Neural cell (in vitro differentiated cells): Measurements from ENCODE around the gene CNTNAP5.

ENCODE experiments used
- POLR2AphosphoS5 ChIP-seq: IDR thresholded peaks from 2 replicates; pipeline ENCODE4 v1.6.1; 2012
- RAD21 ChIP-seq: fragments of 450-650 bp; conservative IDR thresholded peaks from 2 replicates; pipeline ENCODE4 v1.6.1; 2014; ENCODE audit warnings: antibody characterized with exemption, mild to moderate bottlenecking, moderate library complexity
- TAF1 ChIP-seq: IDR thresholded peaks from 2 replicates; pipeline ENCODE4 v1.6.1; 2012; ENCODE audit warnings: low read depth
- TF ChIP-seq, protein P1 (sequence below): fragments of 450-650 bp; IDR thresholded peaks from 2 replicates; pipeline ENCODE4 v1.5.1; 2014; ENCODE audit warnings: antibody characterized with exemption, mild to moderate bottlenecking, moderate library complexity; ENCODE audit not compliant: poor library complexity, severe bottlenecking

DNA sequence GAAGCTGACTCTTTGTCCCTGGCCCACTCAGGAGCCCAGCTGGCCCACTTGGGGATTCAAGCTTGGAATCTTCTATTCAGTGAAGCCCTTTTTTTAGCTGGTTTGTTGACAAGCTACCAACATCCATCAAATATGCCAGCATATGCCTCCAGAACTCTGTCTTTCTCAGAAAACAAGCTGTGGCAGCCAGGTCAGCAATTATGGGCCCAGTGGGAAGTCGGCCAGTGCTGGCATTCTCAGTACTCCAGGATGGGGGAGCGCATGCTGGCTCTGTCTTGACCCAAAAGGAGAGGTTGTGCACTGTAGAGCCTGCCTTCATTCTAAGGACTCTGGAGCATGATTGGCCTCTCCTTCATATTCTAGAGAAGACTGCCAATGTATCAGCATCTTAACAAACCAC lies 401.5 kb downstream of the CNTNAP5 start:
- TF ChIP-seq, protein P1, sequence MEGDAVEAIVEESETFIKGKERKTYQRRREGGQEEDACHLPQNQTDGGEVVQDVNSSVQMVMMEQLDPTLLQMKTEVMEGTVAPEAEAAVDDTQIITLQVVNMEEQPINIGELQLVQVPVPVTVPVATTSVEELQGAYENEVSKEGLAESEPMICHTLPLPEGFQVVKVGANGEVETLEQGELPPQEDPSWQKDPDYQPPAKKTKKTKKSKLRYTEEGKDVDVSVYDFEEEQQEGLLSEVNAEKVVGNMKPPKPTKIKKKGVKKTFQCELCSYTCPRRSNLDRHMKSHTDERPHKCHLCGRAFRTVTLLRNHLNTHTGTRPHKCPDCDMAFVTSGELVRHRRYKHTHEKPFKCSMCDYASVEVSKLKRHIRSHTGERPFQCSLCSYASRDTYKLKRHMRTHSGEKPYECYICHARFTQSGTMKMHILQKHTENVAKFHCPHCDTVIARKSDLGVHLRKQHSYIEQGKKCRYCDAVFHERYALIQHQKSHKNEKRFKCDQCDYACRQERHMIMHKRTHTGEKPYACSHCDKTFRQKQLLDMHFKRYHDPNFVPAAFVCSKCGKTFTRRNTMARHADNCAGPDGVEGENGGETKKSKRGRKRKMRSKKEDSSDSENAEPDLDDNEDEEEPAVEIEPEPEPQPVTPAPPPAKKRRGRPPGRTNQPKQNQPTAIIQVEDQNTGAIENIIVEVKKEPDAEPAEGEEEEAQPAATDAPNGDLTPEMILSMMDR: no peak
- TF ChIP-seq POLR2AphosphoS5 (no peak), TAF1 (no peak), RAD21 (no peak)
